H1 (cell line): ENCODE results near the gene ART5. TPM values are rescaled to one million over a fixed set of nuclear protein-coding genes. Genes with fewer than 3 reads are reported as not detected.

Source experiments
- CTCF ChIA-PET: fragments of 300-600 bp; sonication (Branson Sonifier 250); formaldehyde crosslinking; loops from one replicate; lab custom pipeline; 2021; ENCODE audit not compliant: partially characterized antibody; lab: Charles Lee
- POLR2A ChIA-PET: fragments of 300-600 bp; sonication (Branson Sonifier 250); formaldehyde crosslinking; loops from one replicate; lab custom pipeline; 2021; ENCODE audit warnings: inconsistent platforms; ENCODE audit not compliant: partially characterized antibody; lab: Charles Lee
- DNase-seq, 2 experiments: peaks; one replicate each; pipeline versions ENCODE4 v3.0.0 to v3.0.0-alpha.2; 2010 to 2022; ENCODE audit warnings: low spot score in 2 of 2, low read depth in 1 of 2, mixed read lengths in 1 of 2
- FAIRE-seq: peaks from 2 replicates; lab custom pipeline; 2011; peaks lifted over from hg19 to GRCh38; lab: Jason Lieb, UNC
- H2AFZ ChIP-seq: 2 replicates; pipeline ENCODE4 v1.8.1; 2012; ENCODE audit warnings: low read length, inconsistent platforms
- H2AK5ac ChIP-seq: 2 replicates; pipeline ENCODE4 v1.6.1; 2013; ENCODE audit warnings: low read depth, low read length
- H2BK120ac ChIP-seq: replicated peaks from 2 replicates; pipeline ENCODE3; 2013; ENCODE audit warnings: low read depth, low read length, inconsistent platforms
- H2BK12ac ChIP-seq: 2 replicates; pipeline ENCODE4 v1.6.1; 2013; ENCODE audit warnings: low read depth, low read length
- H2BK15ac ChIP-seq: 2 replicates; pipeline ENCODE4 v1.6.1; 2013; ENCODE audit warnings: low read length
- H2BK20ac ChIP-seq: 2 replicates; pipeline ENCODE4 v1.6.1; 2013; ENCODE audit warnings: low read length
- H2BK5ac ChIP-seq: 2 replicates; pipeline ENCODE4 v1.6.1; 2013; ENCODE audit warnings: low read depth, low read length
- H3K14ac ChIP-seq: 2 replicates; pipeline ENCODE4 v1.6.1; 2013; ENCODE audit warnings: inconsistent platforms; ENCODE audit not compliant: insufficient read length
- H3K18ac ChIP-seq: 2 replicates; pipeline ENCODE4 v1.6.1; 2013; ENCODE audit warnings: low read length; ENCODE audit errors: extremely low read depth
- H3K23ac ChIP-seq: 2 replicates; pipeline ENCODE4 v1.6.1; 2013; ENCODE audit warnings: inconsistent platforms; ENCODE audit not compliant: insufficient read length
- H3K23me2 ChIP-seq: 2 replicates; pipeline ENCODE4 v1.6.1; 2013; ENCODE audit warnings: low read depth, low read length
- H3K27ac ChIP-seq: 2 replicates; pipeline ENCODE4 v1.6.1; 2011; ENCODE audit warnings: low read depth, low read length, inconsistent platforms
- H3K27me3 ChIP-seq, 4 experiments: replicated peaks in 1 of 4; 1 replicate in 1 of 4; 2 replicates in 3 of 4; pipeline versions ENCODE4 v1.6.1 to v1.8.1; 2011 to 2013; ENCODE audit warnings: low read length in 3 of 4, mild to moderate bottlenecking in 3 of 4, inconsistent platforms in 2 of 4, mixed read lengths in 2 of 4, moderate library complexity in 1 of 4; ENCODE audit not compliant: control insufficient read depth in 3 of 4, insufficient read depth in 3 of 4; ENCODE audit errors: extremely low read depth in 1 of 4
- H3K36me3 ChIP-seq, 4 experiments: 2 replicates each; pipeline versions ENCODE4 v1.6.1 to v1.8.1; 2011 to 2013; ENCODE audit warnings: mild to moderate bottlenecking in 4 of 4, low read length in 3 of 4, moderate library complexity in 2 of 4, control low read depth in 1 of 4, inconsistent platforms in 1 of 4; ENCODE audit not compliant: insufficient read depth in 4 of 4, control insufficient read depth in 2 of 4
- H3K4ac ChIP-seq: replicated peaks from 2 replicates; pipeline ENCODE3; 2013; ENCODE audit warnings: low read length, low read depth, mixed read lengths, inconsistent platforms; ENCODE audit not compliant: insufficient read length
- H3K4me1 ChIP-seq, 4 experiments: replicated peaks in 1 of 4; 1 replicate in 1 of 4; 2 replicates in 3 of 4; pipeline versions ENCODE4 v1.6.1 to v1.8.1; 2011 to 2013; ENCODE audit warnings: low read length in 3 of 4, inconsistent platforms in 2 of 4, mixed read lengths in 1 of 4; ENCODE audit not compliant: insufficient read depth in 4 of 4, control insufficient read depth in 3 of 4
- H3K4me2 ChIP-seq, 2 experiments: 2 replicates each; pipeline versions ENCODE4 v1.6.1 to v1.8.1; 2011 to 2013; ENCODE audit warnings: low read depth in 2 of 2, low read length in 2 of 2, control low read depth in 1 of 2, inconsistent platforms in 1 of 2, mild to moderate bottlenecking in 1 of 2; ENCODE audit not compliant: insufficient read depth in 1 of 2
- H3K4me3 ChIP-seq, 4 experiments: fragments of 200-600, 300-600 bp in 1 of 4; sonication (generic), shearing (Covaris generic), sonication (Bioruptor Twin) in 1 of 4; 2 replicates each; pipeline versions ENCODE4 v1.5.1 to v1.8.1; 2011 to 2016; ENCODE audit warnings: low read length in 4 of 4, low read depth in 3 of 4, control low read depth in 2 of 4, inconsistent platforms in 2 of 4, mild to moderate bottlenecking in 2 of 4, mixed read lengths in 1 of 4, moderate library complexity in 1 of 4; ENCODE audit not compliant: insufficient read depth in 2 of 4; ENCODE audit errors: extremely low read depth in 1 of 4
- H3K56ac ChIP-seq: replicated peaks from 2 replicates; pipeline ENCODE3; 2013; ENCODE audit warnings: low read depth, mild to moderate bottlenecking, mixed read lengths, low read length, inconsistent platforms; ENCODE audit not compliant: insufficient read length
- H3K79me1 ChIP-seq: 2 replicates; pipeline ENCODE4 v1.6.1; 2013; ENCODE audit warnings: low read depth, low read length, control low read depth
- H3K79me2 ChIP-seq, 2 experiments: 2 replicates each; pipeline versions ENCODE4 v1.6.1 to v1.8.1; 2012 to 2013; ENCODE audit warnings: low read length in 2 of 2, mild to moderate bottlenecking in 2 of 2, inconsistent platforms in 1 of 2; ENCODE audit not compliant: insufficient read depth in 2 of 2, control insufficient read depth in 1 of 2
- H3K9ac ChIP-seq, 4 experiments: replicated peaks in 1 of 4; 1 replicate in 1 of 4; 2 replicates in 3 of 4; pipeline versions ENCODE4 v1.6.1 to v1.8.1; 2011 to 2013; ENCODE audit warnings: low read depth in 3 of 4, low read length in 3 of 4, control low read depth in 2 of 4, mild to moderate bottlenecking in 2 of 4, moderate library complexity in 2 of 4, inconsistent platforms in 1 of 4; ENCODE audit errors: extremely low read depth in 1 of 4
- H3K9me3 ChIP-seq, 2 experiments: 2 replicates each; pipeline versions ENCODE4 v1.6.1 to v1.8.1; 2012 to 2013; ENCODE audit warnings: mild to moderate bottlenecking in 2 of 2, moderate library complexity in 2 of 2, control low read depth in 1 of 2, inconsistent platforms in 1 of 2, low read depth in 1 of 2, low read length in 1 of 2, mixed read lengths in 1 of 2; ENCODE audit not compliant: insufficient read depth in 2 of 2
- H4K20me1 ChIP-seq, 2 experiments: replicated peaks in 1 of 2; 2 replicates each; pipeline versions ENCODE3 to v1.8.1; 2011 to 2013; ENCODE audit warnings: inconsistent platforms in 2 of 2, low read length in 2 of 2, mild to moderate bottlenecking in 1 of 2; ENCODE audit not compliant: insufficient read depth in 2 of 2, control insufficient read depth in 1 of 2
- H4K5ac ChIP-seq: 2 replicates; pipeline ENCODE4 v1.6.1; 2013; ENCODE audit warnings: low read length, low read depth, mixed read lengths, inconsistent platforms; ENCODE audit not compliant: insufficient read length
- H4K8ac ChIP-seq: 2 replicates; pipeline ENCODE4 v1.8.0; 2013; ENCODE audit warnings: mild to moderate bottlenecking, moderate library complexity, low read length, inconsistent platforms; ENCODE audit not compliant: insufficient read depth; ENCODE audit errors: extremely low read depth
- H4K91ac ChIP-seq: replicated peaks from 2 replicates; pipeline ENCODE3; 2013; ENCODE audit warnings: low read length, mixed read lengths, inconsistent platforms; ENCODE audit not compliant: insufficient read length
- CBX5 ChIP-seq: fragments of 300-800, 300-1000 bp; sonication (generic); IDR thresholded peaks from 2 replicates; pipeline ENCODE4 v1.7.1; 2016; ENCODE audit warnings: antibody characterized with exemption, low read length, low read depth
- CHD2 ChIP-seq: IDR thresholded peaks from 2 replicates; pipeline ENCODE4 v1.6.1; 2012; ENCODE audit warnings: low read length, improper control_type of control experiment
- EP300 ChIP-seq, 2 experiments: IDR thresholded peaks; 1 replicate in 1 of 2; 2 replicates in 1 of 2; pipeline ENCODE4 v1.6.1; 2011 to 2012; ENCODE audit warnings: low read depth in 2 of 2, low read length in 2 of 2, mild to moderate bottlenecking in 2 of 2, borderline replicate concordance in 1 of 2, inconsistent platforms in 1 of 2, moderate library complexity in 1 of 2
- HDAC2 ChIP-seq, 2 experiments: fragments of 300-600 bp in 1 of 2; sonication (generic) in 1 of 2; IDR thresholded peaks; 2 replicates each; pipeline ENCODE4 v1.6.1; 2011 to 2012; ENCODE audit warnings: low read depth in 2 of 2, low read length in 2 of 2, mild to moderate bottlenecking in 2 of 2, moderate library complexity in 2 of 2, borderline replicate concordance in 1 of 2, inconsistent platforms in 1 of 2
- JUN ChIP-seq: IDR thresholded peaks from 2 replicates; pipeline ENCODE4 v1.6.1; 2011; ENCODE audit warnings: low read depth, mild to moderate bottlenecking, improper control_type of control experiment, low read length
- KDM1A ChIP-seq: fragments of 200-600, 300-600 bp; sonication (generic); IDR thresholded peaks from 2 replicates; pipeline ENCODE4 v1.7.1; 2016; ENCODE audit warnings: mild to moderate bottlenecking, low read length, borderline replicate concordance
- NRF1 ChIP-seq: IDR thresholded peaks from 2 replicates; pipeline ENCODE4 v1.6.1; 2011; ENCODE audit warnings: mild to moderate bottlenecking, low read depth, low read length, improper control_type of control experiment
- POLR2A ChIP-seq, 2 experiments: IDR thresholded peaks; 1 replicate in 1 of 2; 2 replicates in 1 of 2; pipeline ENCODE4 v1.6.1; 2011; ENCODE audit warnings: low read depth in 2 of 2, low read length in 2 of 2, mild to moderate bottlenecking in 2 of 2; ENCODE audit errors: control extremely low read depth in 1 of 2
- POLR2AphosphoS5 ChIP-seq: IDR thresholded peaks from 2 replicates; pipeline ENCODE4 v1.6.1; 2011; ENCODE audit warnings: low read depth, low read length
- POU5F1 ChIP-seq: IDR thresholded peaks from 2 replicates; pipeline ENCODE4 v1.6.1; 2011; ENCODE audit warnings: low read depth, mild to moderate bottlenecking, low read length, moderate library complexity
- RFX5 ChIP-seq: IDR thresholded peaks from 2 replicates; pipeline ENCODE4 v1.6.1; 2011; ENCODE audit warnings: low read depth, low read length, improper control_type of control experiment, borderline replicate concordance
- RNF2 ChIP-seq: fragments of 200-900, 300-1000 bp; sonication (generic); IDR thresholded peaks from 2 replicates; pipeline ENCODE4 v1.7.1; 2016; ENCODE audit warnings: borderline replicate concordance, low read depth, mild to moderate bottlenecking, antibody characterized with exemption, low read length; ENCODE audit not compliant: poor library complexity, severe bottlenecking; ENCODE audit errors: missing control alignments
- SAP30 ChIP-seq: fragments of 300-600 bp; sonication (generic); IDR thresholded peaks from 2 replicates; pipeline ENCODE4 v1.7.1; 2012; ENCODE audit warnings: low read length, moderate library complexity, mild to moderate bottlenecking, inconsistent platforms; ENCODE audit not compliant: insufficient read depth, insufficient replicate concordance
- SP1 ChIP-seq: IDR thresholded peaks from 2 replicates; pipeline ENCODE4 v1.6.1; 2011; ENCODE audit warnings: low read depth, low read length
- polyA plus RNA-seq, 7 experiments: library from polyadenylated mRNA; depleted of rRNA in 3 of 7; stranded (reverse) in 5 of 7; unstranded in 2 of 7; fragments of >200 nt in 5 of 7; fragments of 200-250 nt in 2 of 7; gene quantifications; 1 replicate in 5 of 7; 2 replicates in 1 of 7; 4 replicates in 1 of 7; pipeline versions ENCODE4 v1.2.1 to v1.2.3, GENCODE V29; 2011 to 2013; ENCODE audit warnings: missing spikeins in 2 of 7, mixed read lengths in 2 of 7
- total RNA-seq: library from RNA; stranded (reverse); fragmentation: NEBNext Ultra II Directional; extraction: Animal tissue kit (Norgen Biotek cat#: 25700); gene quantifications from 2 replicates; pipeline ENCODE4 v1.2.1, GENCODE V29; 2021
- TF ChIP-seq, protein P1 (sequence below): IDR thresholded peaks from 2 replicates; pipeline ENCODE4 v1.6.1; 2012; ENCODE audit warnings: inconsistent platforms

The ART5 gene
- total and polyA plus RNA-seq, 2 of the 8 experiments (the other 6 are each of a cell fraction or from before 2014, with no cell fraction given), result 6.0 to 7.5 TPM

DNA sequence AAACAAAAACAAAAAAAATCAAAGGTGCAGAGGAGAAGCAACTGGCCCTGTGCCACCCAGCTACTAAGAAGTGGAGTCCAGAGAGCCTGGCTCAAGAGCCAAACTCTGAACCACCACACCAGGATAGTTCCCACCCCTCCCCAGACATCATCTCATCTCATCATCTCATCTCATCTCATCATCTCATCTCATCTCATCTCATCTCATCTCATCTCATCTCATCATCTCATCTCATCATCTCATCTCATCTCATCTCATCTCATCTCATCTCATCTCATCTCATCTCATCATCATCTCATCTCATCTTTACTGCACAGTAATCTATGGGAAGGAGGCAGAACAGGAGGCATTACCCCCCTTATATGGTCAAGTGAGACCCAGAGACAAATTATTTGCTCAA is 21.1 kb upstream of the ART5 start:
- no peak overlapping the region for H3K56ac ChIP-seq
- no peak overlapping the region for H3K18ac ChIP-seq
- H4K8ac ChIP-seq, result no peak overlapping the region
- H3K23ac ChIP-seq, result no peak overlapping the region
- no peak overlapping the region for H2BK20ac ChIP-seq
- H3K23me2 ChIP-seq, result no peaks in the 10 kb centered on the region
- H3K79me2 ChIP-seq, result no peaks in the 10 kb centered on the region
- H3K27ac ChIP-seq, result no peak overlapping the region
- H4K20me1 ChIP-seq, result peaks cover 0 to 2% of the 10 kb centered on the region in 2 experiments
- no peak for TF ChIP-seq CHD2
- no peak for TF ChIP-seq POLR2A (IDR thresholded peaks at IDR 0.05; ENCODE audit: control extremely low read depth in 1 of 2, low read depth in 2 of 2, low read length in 2 of 2)
- no peak for TF ChIP-seq CBX5
- TF ChIP-seq HDAC2 (IDR thresholded peaks at IDR 0.05; ENCODE audit: borderline replicate concordance in 1 of 2, low read depth in 2 of 2, low read length in 2 of 2), result no peak
- no peak for TF ChIP-seq POLR2AphosphoS5
- TF ChIP-seq NRF1, result no peak
- no peak for TF ChIP-seq RFX5
- TF ChIP-seq, protein P1, sequence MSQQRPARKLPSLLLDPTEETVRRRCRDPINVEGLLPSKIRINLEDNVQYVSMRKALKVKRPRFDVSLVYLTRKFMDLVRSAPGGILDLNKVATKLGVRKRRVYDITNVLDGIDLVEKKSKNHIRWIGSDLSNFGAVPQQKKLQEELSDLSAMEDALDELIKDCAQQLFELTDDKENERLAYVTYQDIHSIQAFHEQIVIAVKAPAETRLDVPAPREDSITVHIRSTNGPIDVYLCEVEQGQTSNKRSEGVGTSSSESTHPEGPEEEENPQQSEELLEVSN, result no peak
- no peak for TF ChIP-seq POU5F1
- no peak for TF ChIP-seq EP300 (IDR thresholded peaks at IDR 0.05; ENCODE audit: borderline replicate concordance in 1 of 2, low read depth in 2 of 2, low read length in 2 of 2)
- TF ChIP-seq RNF2, result no peak
- no peak for TF ChIP-seq SAP30
- no peak for TF ChIP-seq SP1
- TF ChIP-seq KDM1A, result no peak
- TF ChIP-seq JUN, result no peak
- TF ChIP-seq, all 59 proteins: peak for 0
- Histone ChIP-seq H3K4me2 (no peak overlapping the region), H3K36me3 (peaks cover 0 to 8% (median 2%) of the 10 kb centered on the region in 4 experiments; a peak in 2 of 8 replicates), H3K79me1 (no peaks in the 10 kb centered on the region), H3K14ac (no peak overlapping the region), H3K9ac (no peak overlapping the region), H2AK5ac (no peak overlapping the region), H2BK120ac (no peak overlapping the region), H3K4me3 (no peak overlapping the region), H2BK12ac (no peak overlapping the region), H3K4me1 (no peaks in the 10 kb centered on the region), H2BK15ac (no peak overlapping the region), H2BK5ac (no peak overlapping the region), H3K9me3 (no peaks in the 10 kb centered on the region), H3K4ac (no peak overlapping the region), H4K5ac (no peak overlapping the region), H3K27me3 (no peaks in the 10 kb centered on the region), H2AFZ (no peak overlapping the region), H4K91ac (no peak overlapping the region)
- DNase-seq (no peak), FAIRE-seq (no peak)
- POLR2A ChIA-PET, result no interaction called here
- CTCF ChIA-PET, result no interaction called here
